AG08396 (cell line): ENCODE results near the gene NUP93.

Experiments used
- DNase-seq: peaks from one replicate; pipeline ENCODE4 v3.0.0; 2012; ENCODE audit warnings: low spot score, mixed read lengths

NUP93 gene

DNA sequence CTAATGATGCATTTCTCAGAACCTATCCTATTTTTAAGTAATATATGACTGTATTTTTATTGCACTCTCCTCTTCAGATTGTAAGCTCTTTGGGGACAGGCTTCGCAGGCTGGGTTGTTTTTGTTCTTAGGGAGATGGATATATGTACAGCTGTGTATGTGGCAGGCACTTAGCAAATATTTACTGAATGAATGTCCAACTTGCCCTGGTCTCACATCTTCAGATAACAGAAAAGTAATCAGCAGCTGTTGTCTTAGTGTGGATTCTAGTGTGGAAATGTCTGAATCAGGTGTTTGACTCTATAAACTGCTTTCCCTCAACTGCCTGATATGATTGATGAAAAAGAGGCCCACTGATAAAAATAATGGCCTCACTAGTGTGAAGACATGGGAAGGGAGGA lies 88.0 kb downstream of the NUP93 start:
- DNase-seq: no peak

GRCh38 chr16:56823081-56823733 lies 93.3 kb downstream of the NUP93 start:
- DNase-seq: no peak

- peak; percentile 30 for DNase-seq
These were observed 94.4 kb downstream of the NUP93 start for GRCh38 chr16:56824331-56824730.

- DNase-seq: no peak
These were observed 94.9 kb downstream of the NUP93 start for GRCh38 chr16:56824804-56825203.

GRCh38 chr16:56825826-56826225 lies 95.9 kb downstream of the NUP93 start:
- no peak for DNase-seq

DNA sequence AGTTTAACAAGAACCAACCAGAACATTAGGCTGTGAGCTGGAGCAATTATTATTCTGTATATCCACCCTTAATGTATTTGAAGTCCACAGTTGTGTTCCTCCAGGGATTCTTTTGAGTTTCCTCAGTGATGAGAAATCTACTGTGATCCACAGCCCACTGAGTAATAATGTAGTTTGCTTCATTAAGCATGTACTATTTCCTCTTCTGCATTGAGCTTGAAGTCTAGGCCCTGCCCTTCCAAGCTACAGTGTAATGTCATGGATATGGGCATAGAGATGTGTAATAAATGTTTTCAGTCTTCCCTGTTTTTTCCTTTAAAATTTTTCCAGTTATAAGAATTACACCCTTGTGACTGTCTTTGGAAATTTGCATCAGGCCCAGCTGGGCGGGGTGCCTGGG lies 98.7 kb downstream of the NUP93 start:
- no peak for DNase-seq

- no peak for DNase-seq
These were observed 100.7 kb downstream of the NUP93 start for GRCh38 chr16:56830669-56831068.

DNA sequence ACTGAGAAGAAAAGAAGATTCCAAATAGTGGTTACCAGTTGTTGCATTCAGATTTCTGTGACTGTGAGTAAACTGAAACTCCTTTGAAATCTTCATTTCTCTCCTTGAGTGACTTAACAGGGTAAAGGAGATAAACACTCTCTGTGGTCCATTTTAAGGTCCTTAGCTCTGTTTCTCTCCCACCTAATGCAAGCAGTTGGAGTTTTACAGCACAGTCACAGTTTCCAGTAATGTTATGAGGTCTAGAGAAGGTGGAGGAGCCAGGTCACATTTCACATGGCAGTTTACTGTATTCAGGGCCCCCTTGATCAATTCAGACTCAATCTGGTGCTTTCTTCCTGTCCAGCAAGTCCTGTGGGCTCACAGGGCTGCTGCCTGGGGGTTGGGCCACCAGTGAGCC lies 102.8 kb downstream of the NUP93 start:
- DNase-seq: no peak

- no peak for DNase-seq
These were observed 103.5 kb downstream of the NUP93 start for GRCh38 chr16:56833243-56833970.

GRCh38 chr16:56835320-56835719 lies 105.4 kb downstream of the NUP93 start:
- no peak for DNase-seq

GRCh38 chr16:56836410-56837230 lies 106.7 kb downstream of the NUP93 start:
- DNase-seq: no peak

DNA sequence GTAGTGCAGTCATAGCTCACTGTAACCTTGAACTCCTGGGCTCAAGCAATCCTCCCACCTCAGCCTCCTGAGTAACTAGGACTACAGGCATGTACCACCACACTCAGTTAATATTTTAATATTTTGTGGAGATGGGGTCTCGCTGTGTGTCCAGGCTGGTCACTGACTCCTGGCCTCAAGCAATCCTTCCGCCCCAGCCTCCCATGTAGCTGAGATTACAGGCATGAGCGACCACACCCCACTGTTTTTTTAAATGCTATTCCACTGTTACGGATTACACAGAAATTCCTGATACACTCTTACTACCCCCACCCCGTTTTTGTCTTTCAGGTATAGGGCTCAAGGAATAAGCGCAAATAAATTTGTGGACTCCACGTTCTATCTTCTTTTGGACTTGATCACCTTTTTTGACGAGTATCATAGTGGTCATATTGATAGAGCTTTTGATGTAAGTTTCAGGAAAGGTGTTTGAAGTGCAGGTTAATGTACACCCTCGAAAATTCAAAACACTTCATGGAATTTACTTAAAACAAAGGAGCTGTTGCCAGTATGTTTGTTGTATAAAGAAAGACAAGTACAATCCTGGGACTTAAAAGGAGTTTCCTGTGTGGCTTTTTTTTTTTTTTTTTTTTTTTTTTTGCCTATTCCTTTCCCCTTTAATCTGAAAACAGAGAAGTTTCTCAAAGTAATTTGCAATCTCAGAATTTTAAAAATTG lies 108.9 kb downstream of the NUP93 start:
- no peak for DNase-seq

DNA sequence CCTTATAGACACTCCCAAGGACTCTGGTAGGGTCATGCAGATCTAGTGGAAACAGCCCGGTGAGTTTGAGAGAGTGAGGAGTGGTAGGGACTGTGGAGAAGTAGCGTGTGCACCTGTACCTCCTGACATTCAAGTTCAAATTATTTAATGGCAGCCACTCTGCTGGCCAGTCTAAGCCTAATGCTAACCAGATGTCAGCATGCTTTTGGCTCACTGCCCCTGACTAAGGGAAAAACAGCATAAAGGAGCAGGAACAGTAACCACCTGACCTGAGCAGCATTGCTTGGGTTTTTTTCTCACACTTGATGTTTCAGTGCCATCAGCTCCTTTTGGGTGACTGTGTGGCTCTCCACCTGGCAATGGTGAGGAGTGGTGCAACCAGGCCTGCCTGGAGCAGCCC lies 111.3 kb downstream of the NUP93 start:
- peak; percentile 34 for DNase-seq

- DNase-seq: no peak
These were observed 111.7 kb downstream of the NUP93 start for GRCh38 chr16:56841659-56842058.

- DNase-seq: no peak
These were observed 112.2 kb downstream of the NUP93 start for GRCh38 chr16:56842133-56842532.

GRCh38 chr16:56844056-56844455 lies 114.1 kb downstream of the NUP93 start:
- no peak for DNase-seq

- no peak for DNase-seq
These were observed 117.4 kb downstream of the NUP93 start for GRCh38 chr16:56847173-56847910.

DNA sequence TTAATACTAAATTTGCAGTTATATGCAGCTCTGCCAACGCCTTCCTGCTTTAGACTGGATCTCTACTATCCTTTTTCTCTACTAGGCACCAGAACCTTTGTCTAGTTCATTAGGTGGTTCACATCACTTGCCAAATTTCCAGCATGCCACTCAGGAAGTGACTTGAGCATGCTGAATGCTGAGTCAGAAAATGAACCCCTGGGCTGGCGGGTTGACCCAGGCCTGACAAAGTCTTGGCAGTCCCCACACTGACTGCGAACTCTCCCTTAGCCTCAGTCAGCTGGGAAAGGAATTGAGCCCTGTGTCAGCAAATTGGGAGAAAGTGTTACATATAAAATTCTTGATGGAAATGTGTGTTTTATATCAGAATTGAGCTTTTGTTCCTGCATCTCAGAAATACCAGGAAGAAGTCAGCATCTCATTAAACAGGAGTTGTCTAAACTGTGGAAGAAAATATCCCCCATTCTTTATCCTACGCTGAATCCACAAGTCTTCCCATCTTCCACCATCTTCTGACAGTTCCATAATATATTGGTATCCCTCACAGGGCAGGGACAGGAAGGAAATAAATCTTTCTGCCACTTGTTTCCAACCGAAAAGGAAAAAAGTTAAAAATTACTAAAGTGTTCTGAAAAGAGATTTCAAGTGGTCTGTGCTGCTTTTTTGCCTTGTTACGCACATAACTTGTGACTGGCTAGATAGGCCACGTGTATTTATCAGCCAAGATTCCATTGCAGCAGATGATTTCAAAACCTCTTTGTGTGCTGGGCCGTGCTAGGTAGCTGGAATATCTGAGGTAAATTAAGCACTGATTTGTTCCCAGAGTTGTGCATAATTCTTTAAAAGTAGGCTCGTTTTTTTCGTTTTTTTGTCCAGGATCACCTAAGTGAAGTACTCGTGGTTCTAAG lies 118.4 kb downstream of the NUP93 start:
- no peak for DNase-seq

DNA sequence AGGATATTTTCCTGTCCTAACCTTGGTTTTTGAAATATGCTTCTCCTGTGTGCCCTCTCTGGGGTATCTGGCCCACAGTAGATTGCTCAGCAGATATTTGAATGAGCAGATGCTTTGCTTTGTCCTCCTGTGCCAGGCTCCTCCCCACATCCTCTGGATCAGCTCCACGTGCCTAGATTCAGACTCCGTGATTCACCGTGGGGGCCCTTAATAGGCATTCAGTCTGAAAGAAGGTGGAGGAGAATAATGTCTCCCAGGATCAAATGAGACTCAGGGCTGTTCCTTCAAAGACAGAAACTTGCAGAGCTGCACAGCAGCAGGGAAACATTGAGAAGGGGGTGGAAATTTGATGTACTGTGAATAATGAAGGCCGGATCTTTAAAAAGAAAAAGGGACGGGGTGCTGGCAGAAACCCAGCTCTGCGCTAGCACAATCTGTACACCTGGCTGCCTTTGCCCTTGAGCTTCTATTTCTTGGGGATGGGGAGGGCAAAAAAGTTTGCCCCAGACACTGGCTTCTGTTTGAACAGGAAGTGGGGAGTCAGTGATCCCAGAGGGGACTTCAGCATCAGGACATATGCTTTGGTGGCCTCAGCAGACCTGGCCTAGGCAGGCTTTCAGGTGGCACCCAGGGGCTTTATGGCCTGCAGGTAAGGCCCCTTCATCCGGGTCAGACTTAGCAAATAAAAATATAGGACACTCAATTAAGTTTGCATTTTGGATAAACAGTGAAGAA lies 119.2 kb downstream of the NUP93 start:
- peak; percentile 55 for DNase-seq
